Spleen (tissue), 11 donors: ENCODE measurements around the gene RRAS2. TPM values are rescaled to one million over a fixed set of nuclear protein-coding genes. Genes with fewer than 3 reads are reported as not detected.
"Not testable (repeated sequence)": the region's sequence is repeated elsewhere in the genome, so short reads cannot be mapped to it uniquely, and the experiment has no call there.

Experiments used
- DNase-seq: peaks from one replicate; pipeline ENCODE4 v3.0.0-alpha.2; 2020
- H3K27ac ChIP-seq, 8 donors: fragments of 200-600 bp; sonication (generic) in 7 of 8; 1 replicate in 4 of 8; 2 replicates in 4 of 8; pipeline versions ENCODE4 v1.5.0 to v1.8.0; 2016 to 2021; ENCODE audit warnings: inconsistent platforms in 4 of 8, mild to moderate bottlenecking in 4 of 8, moderate library complexity in 1 of 8
- H3K27me3 ChIP-seq, 7 donors: fragments of 200-600 bp; sonication (generic) in 6 of 7; replicated peaks in 1 of 7; 1 replicate in 4 of 7; 2 replicates in 3 of 7; pipeline versions ENCODE4 v1.5.0 to v1.8.0; 2016 to 2021; ENCODE audit warnings: inconsistent platforms in 3 of 7, mild to moderate bottlenecking in 1 of 7
- H3K36me3 ChIP-seq, 6 donors: fragments of 200-600 bp; sonication (generic) in 5 of 6; 1 replicate in 4 of 6; 2 replicates in 2 of 6; pipeline versions ENCODE4 v1.5.0 to v1.8.0; 2016 to 2021; ENCODE audit warnings: inconsistent platforms in 2 of 6
- H3K4me1 ChIP-seq, 6 donors: fragments of 200-600 bp; sonication (generic) in 5 of 6; 1 replicate in 3 of 6; 2 replicates in 3 of 6; pipeline versions ENCODE4 v1.5.0 to v1.8.0; 2016 to 2021; ENCODE audit warnings: inconsistent platforms in 3 of 6
- H3K4me3 ChIP-seq, 8 donors: fragments of 200-600 bp; sonication (generic) in 7 of 8; 1 replicate in 4 of 8; 2 replicates in 4 of 8; pipeline versions ENCODE4 v1.5.0 to v1.8.0; 2016 to 2021; ENCODE audit warnings: inconsistent platforms in 4 of 8, mild to moderate bottlenecking in 4 of 8, moderate library complexity in 2 of 8
- H3K9me3 ChIP-seq, 8 donors: fragments of 200-600 bp; sonication (generic) in 7 of 8; 1 replicate in 4 of 8; 2 replicates in 4 of 8; pipeline versions ENCODE4 v1.5.0 to v1.8.0; 2016 to 2021; ENCODE audit warnings: inconsistent platforms in 4 of 8
- POLR2A ChIP-seq, 3 donors: fragments of 450-650 bp; IDR thresholded peaks; one replicate each; pipeline ENCODE4 v1.5.1; 2017; ENCODE audit warnings: antibody characterized with exemption in 3 of 3, mild to moderate bottlenecking in 1 of 3
- POLR2AphosphoS5 ChIP-seq, 3 donors: sonication (generic); formaldehyde crosslinking; IDR thresholded peaks; one replicate each; pipeline ENCODE4 v1.5.1; 2017; ENCODE audit warnings: antibody characterized with exemption in 3 of 3
- WGBS, 5 donors: extraction: QIAGEN DNeasy Blood & Tissue Kit in 3 of 5; methylation state at CpG; one replicate each; pipeline versions ENCODE4 v1.1.5 to v1.1.7; 2013 to 2018; 5-methylcytosine and 5-hydroxymethylcytosine counted together
- intact Hi-C: fragments of 100-400 bp; cut with DNase I; formaldehyde crosslinking; loops from one replicate; pipeline ENCODE4 v1.15.0; 2023; ENCODE audit warnings: low total_unique reads
- polyA plus RNA-seq, 3 donors: library from polyadenylated mRNA; stranded (reverse); fragments of 200-250 nt; gene quantifications; one replicate each; pipeline ENCODE4 v1.2.1, GENCODE V29; 2013
- total RNA-seq, 7 donors: library from RNA; depleted of rRNA in 3 of 7; stranded (reverse); fragments of >200 nt in 3 of 7; fragmentation: NEBNext Ultra II Directional in 4 of 7; extraction: Animal tissue kit (Norgen Biotek cat#: 25700) in 4 of 7; gene quantifications; one replicate each; pipeline versions ENCODE4 v1.1.0 to v1.2.1, GENCODE V29; 2016 to 2021
- TF ChIP-seq, protein P1 (sequence below), 11 experiments: fragments of 200-600 bp in 7 of 11; fragments of 450-650 bp in 4 of 11; sonication (generic) in 4 of 11; IDR thresholded peaks in 8 of 11; conservative IDR thresholded peaks in 3 of 11; 1 replicate in 7 of 11; 2 replicates in 4 of 11; pipeline versions ENCODE4 v1.4.0 to v1.8.0; 2016 to 2021; ENCODE audit warnings: antibody characterized with exemption in 11 of 11, inconsistent platforms in 4 of 11, mild to moderate bottlenecking in 1 of 11
- donor health status: healthy with polysubstance abuse.
- donor health status: DM: no; HTN: no; CAD: no; lungs with moderate emphysema.
- donor health status: DM: no; HTN: no; CAD: no.
- donor health status: Bipolar disorder and iron deficiency.
- donor health status: healthy.
- donor health status: DM: no; HTN: no; CAD: no.
- donor health status: DM: yes; HTN: yes; CAD: no.

RRAS2 gene
- total and polyA plus RNA-seq, 10 donors: 23.7 to 45.8 (median 36.9) TPM

DNA sequence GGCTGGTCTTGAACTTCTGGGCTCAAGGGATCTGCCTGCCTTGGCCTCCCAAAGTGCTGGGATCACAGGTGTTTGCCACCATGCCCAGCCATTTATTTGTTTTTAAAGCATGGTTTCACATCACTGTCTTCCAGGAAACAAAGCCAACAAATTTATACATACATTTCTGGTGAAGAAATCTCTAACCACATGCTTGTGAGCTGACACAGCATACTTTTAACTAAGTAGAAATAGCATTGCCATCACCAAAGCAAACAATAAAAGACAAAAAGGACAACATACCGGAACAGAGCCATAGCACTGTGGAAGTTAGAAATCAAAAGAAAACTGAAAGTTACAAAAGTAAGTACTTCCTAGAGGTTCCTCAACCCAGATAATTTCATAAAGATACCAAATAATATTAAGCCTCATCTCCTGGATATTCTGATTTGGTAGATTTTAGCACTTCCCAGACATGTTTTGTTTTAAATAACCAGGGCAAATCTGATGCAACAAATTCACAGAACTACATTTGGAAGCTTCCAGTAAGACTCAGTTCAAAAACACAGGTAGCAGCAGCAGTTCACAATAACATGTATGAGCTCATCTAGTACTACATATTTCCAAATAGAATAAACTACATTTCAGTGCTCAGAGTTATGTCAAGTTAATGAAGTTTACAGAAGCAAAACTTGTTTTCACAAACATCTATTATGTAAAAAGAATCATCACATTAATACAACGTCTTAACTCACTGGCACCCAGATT, 70.6 kb downstream of the RRAS2 start:
- H3K9me3 ChIP-seq: no peaks in the 10 kb centered on the region
- TF ChIP-seq POLR2AphosphoS5 (IDR thresholded peaks at IDR 0.05): no peak
- TF ChIP-seq, protein P1, sequence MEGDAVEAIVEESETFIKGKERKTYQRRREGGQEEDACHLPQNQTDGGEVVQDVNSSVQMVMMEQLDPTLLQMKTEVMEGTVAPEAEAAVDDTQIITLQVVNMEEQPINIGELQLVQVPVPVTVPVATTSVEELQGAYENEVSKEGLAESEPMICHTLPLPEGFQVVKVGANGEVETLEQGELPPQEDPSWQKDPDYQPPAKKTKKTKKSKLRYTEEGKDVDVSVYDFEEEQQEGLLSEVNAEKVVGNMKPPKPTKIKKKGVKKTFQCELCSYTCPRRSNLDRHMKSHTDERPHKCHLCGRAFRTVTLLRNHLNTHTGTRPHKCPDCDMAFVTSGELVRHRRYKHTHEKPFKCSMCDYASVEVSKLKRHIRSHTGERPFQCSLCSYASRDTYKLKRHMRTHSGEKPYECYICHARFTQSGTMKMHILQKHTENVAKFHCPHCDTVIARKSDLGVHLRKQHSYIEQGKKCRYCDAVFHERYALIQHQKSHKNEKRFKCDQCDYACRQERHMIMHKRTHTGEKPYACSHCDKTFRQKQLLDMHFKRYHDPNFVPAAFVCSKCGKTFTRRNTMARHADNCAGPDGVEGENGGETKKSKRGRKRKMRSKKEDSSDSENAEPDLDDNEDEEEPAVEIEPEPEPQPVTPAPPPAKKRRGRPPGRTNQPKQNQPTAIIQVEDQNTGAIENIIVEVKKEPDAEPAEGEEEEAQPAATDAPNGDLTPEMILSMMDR (IDR thresholded peaks at IDR 0.05 in 8 of 11, conservative IDR thresholded peaks at IDR 0.05 in 3 of 11): no peak
- TF ChIP-seq POLR2A (IDR thresholded peaks at IDR 0.05): no peak
- no peak overlapping the region for H3K4me3 ChIP-seq
- no peaks in the 10 kb centered on the region for H3K27me3 ChIP-seq
- no peak for DNase-seq
- intact Hi-C loops: no loop called here
- H3K27ac ChIP-seq: peak overlapping the region in 3 of 8 donors; percentile 38 to 59 (median 50)
- 65 to 90% (median 80%) methylated on average over 2 of the region's 2 CpGs for WGBS, 5 donors
- H3K4me1 ChIP-seq: peaks cover 0 to 18% (median 2%) of the 10 kb centered on the region in 6 donors
- H3K36me3 ChIP-seq: peaks cover 0 to 52% (median 16%) of the 10 kb centered on the region in 6 donors

DNA sequence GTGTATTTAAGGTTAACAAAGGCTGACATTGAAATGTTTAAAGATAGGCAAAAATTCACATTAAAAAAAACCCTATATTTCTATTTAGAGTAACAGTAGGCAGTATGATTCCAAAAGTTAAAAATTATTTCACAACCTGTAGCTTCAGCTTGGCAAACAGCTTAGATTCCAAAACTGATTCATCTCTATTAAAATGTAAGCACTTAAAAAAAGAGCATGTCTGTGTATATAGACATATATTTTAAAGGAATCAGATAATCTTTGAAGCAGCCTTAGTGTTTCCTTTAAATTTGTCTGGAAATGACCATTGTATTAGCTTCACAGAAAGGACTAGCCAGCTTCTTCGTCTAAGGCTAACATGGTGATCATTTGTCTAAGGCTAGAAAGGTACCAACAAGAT, 80.1 kb downstream of the RRAS2 start:
- H3K4me3 ChIP-seq, H3K27me3 ChIP-seq, DNase-seq, intact Hi-C loops, H3K4me1 ChIP-seq, H3K27ac ChIP-seq, H3K9me3 ChIP-seq: not testable (repeated sequence)
- 89 to 97% (median 95%) methylated on average over 1 of the region's 1 CpG; no CpG with 5 or more reads in 2 of the 5 donors for WGBS, 5 donors
- peaks cover 0 to 54% (median 12%) of the 10 kb centered on the region in 6 donors for H3K36me3 ChIP-seq

DNA sequence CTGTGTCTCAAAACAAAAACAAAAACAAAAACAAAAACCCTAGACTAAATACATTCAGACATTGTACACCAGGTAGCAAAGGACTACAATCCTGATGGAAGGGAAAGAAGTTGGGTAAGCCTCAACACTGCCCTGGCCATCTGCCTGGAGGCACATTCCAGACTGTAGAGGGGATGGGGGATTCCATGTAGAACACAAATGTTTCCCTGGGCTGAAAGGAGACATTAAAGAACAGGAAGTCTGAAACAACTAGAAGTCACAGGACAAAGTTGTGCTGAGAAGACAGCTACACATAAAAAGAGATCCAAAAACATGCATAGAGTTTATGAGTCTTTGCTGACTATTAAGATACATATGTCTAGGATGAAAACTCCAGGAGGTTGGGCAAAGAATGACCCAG, 83.9 kb downstream of the RRAS2 start:
- Histone ChIP-seq H3K4me3 (no peak overlapping the region), H3K4me1 (peaks cover 12 to 25% (median 22%) of the 10 kb centered on the region in 6 donors), H3K36me3 (peaks cover 0 to 40% (median 5%) of the 10 kb centered on the region in 6 donors), H3K27me3 (no peaks in the 10 kb centered on the region), H3K27ac (no peak overlapping the region), H3K9me3 (no peaks in the 10 kb centered on the region)
- intact Hi-C loops: no loop called here
- TF ChIP-seq POLR2AphosphoS5 (IDR thresholded peaks at IDR 0.05) (no peak), POLR2A (IDR thresholded peaks at IDR 0.05) (no peak)
- TF ChIP-seq, protein P1 (IDR thresholded peaks at IDR 0.05 in 8 of 11, conservative IDR thresholded peaks at IDR 0.05 in 3 of 11): no peak
- no peak for DNase-seq

DNA sequence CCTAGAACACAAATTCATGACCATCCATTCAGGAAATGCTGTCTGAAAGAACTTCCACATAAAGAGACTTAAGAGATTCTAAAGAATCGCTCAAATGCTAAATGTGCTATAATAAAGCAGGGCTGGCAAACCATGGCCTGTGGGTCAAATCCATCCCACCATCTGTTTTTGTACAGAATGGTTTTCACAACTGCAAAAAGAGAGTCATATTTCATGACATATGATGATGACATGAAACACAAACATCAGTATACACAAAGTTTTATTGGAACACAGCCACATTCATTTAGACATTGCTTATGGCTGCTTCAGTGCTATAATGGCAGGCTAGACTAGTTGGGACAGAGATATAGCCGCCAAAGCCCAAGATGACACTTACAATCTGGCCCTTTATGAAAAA, 85.1 kb downstream of the RRAS2 start:
- no peaks in the 10 kb centered on the region for H3K9me3 ChIP-seq
- intact Hi-C loops: no loop called here
- TF ChIP-seq POLR2A (IDR thresholded peaks at IDR 0.05) (no peak), POLR2AphosphoS5 (IDR thresholded peaks at IDR 0.05) (no peak)
- TF ChIP-seq, protein P1 (IDR thresholded peaks at IDR 0.05 in 8 of 11, conservative IDR thresholded peaks at IDR 0.05 in 3 of 11): no peak
- no peaks in the 10 kb centered on the region for H3K27me3 ChIP-seq
- no peak overlapping the region for H3K4me3 ChIP-seq
- no peak overlapping the region for H3K27ac ChIP-seq
- peaks cover 0 to 28% (median 2%) of the 10 kb centered on the region in 6 donors for H3K36me3 ChIP-seq
- peaks cover 12 to 33% (median 24%) of the 10 kb centered on the region in 6 donors for H3K4me1 ChIP-seq
- 87 to 100% (median 99%) methylated on average over 2 of the region's 2 CpGs for WGBS, 5 donors
- DNase-seq: no peak
